ENCODE measurements around the gene CDHR1.

DNA sequence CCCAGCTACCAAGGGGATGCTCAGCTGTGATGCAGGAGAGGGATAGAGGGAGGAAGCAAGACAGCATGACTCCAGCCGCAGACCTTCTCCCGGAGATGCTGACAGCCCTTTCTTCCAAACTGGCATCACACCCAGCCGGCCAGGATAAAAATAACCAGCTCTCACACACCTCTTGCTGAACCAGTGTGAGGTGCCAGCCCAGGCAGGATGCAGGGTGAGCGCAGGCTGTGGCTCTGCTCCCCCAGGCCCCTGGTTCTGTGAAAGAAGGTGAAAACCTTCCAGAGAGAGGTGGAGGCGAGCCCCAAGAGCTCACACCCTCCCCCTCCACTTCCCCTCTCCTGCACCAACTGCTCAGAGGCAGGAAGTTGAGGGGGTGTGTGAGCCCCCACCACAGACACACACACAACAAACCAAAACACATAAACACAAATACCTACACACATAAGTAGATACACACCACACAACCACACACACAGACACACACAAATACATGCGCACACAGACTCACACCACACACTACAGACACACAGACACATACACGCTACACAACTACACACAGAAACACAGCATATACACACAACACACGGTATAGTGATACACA lies 16.7 kb upstream of the CDHR1 start:
- no peak for TF ChIP-seq ZFX (IDR thresholded peaks at IDR 0.05; ENCODE audit: borderline replicate concordance)
- TF ChIP-seq CTCF (IDR thresholded peaks at IDR 0.05), result no peak
